ENCODE measurements around the gene ZNF732. TPM values are rescaled to one million over a fixed set of nuclear protein-coding genes. Genes with fewer than 3 reads are reported as not detected.

The ZNF732 gene
- not detected for total RNA-seq

DNA sequence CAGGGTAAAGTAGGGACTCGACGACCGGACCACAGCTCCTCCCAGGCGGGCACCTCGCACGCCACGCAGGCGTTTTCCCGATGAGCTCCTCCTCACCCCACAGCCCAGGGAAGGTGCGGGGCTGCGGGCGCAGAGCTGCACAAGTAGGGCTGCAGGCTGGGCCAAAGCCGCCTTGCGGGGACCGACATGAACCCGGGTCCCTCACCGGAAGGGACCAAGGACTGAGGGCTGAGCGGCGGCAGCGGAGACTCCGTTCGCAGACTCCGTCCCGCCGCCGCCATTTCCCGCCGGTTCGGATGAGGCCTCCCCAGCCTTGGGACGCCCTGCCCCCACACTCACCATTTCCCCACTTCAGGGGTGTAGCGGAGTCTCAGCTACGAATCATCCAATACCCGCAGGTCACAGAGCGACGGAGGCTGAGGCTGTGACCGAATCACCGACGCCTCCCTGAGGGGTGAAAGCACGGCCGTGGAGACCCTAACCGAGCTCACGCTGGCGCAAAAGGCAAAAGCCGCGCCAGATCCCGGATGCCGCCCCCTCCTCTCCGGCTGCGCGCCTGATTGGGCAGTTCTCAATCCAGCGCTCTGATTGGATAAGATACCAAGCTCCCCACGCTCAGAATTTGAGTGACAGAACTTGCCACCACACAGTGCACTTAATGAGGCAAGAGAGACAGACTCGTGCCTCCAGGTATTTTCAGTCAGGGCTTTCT is at the start of gene ZNF732:
Gene ZNF732 (minus strand): TSS at position 506 of the 712 bp plus-strand sequence. CDS start 164 bp downstream, at position 342.
- H3K27me3 Mint-ChIP-seq: no peaks in the 10 kb centered on the region
- no peak within 1 kb of the TSS for H3K4me3 Mint-ChIP-seq
- H3K4me1 Mint-ChIP-seq: peaks cover 8% of the 10 kb centered on the region

DNA sequence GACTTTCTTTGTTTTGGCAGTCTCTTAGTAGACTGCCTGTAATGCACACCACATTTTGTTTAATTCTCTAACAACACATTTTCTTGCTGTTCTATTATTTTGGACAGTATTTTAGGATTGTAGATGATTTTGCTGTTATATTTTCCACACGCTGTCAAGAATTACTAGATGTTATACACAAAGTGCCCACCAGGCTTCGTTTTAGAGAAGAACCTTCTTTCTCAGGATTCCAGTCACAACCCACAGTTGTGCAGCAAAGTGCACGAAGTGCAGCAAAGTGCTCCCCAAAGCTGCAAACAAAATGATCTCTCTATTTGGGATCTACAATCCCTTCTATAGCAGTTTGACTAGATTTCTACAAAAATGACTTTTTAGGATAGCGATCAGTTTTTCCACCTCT is 34.7 kb upstream of the ZNF732 start:
- H3K4me3 Mint-ChIP-seq: no peak overlapping the region
- peaks cover 84% of the 10 kb centered on the region for H3K36me3 Mint-ChIP-seq (ENCODE audit: low read depth)
- no peak overlapping the region for H3K27ac Mint-ChIP-seq
- ChIA-PET POLR2A (no interaction called here), CTCF (no interaction called here)
- H3K9me3 Mint-ChIP-seq: peaks cover 50% of the 10 kb centered on the region
- no peaks in the 10 kb centered on the region for H3K27me3 Mint-ChIP-seq
- peaks cover 34% of the 10 kb centered on the region for H3K4me1 Mint-ChIP-seq
- DNase-seq: no peak

More for the DNA sequence above, at the start of gene ZNF732:
- DNase-seq: no peak
- POLR2A ChIA-PET: no interaction called here
- CTCF ChIA-PET: no interaction called here
- H3K36me3 Mint-ChIP-seq (ENCODE audit: low read depth): peaks cover 4% of the 10 kb centered on the region
- H3K27ac Mint-ChIP-seq: no peak within 1 kb of the TSS
- H3K9me3 Mint-ChIP-seq: peaks cover 29% of the 10 kb centered on the region

DNA sequence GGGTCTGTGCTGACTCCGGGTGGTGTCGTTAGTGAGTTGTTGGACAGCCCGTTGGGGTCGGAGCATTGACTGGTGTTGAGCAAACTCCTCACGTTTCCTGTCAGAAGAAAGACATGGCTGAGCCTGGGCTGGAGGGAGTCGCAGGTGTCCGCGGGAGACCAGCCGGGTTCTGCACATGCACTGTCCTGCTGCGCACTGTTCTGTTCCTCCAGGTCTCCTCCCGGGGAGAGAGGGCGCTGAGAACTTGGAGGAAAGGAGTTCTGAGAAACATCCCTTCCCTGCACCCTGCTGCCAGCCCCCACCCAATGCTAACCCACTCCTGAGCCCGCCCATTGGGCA is 33.5 kb upstream of the ZNF732 start:
- H3K4me1 Mint-ChIP-seq: peaks cover 34% of the 10 kb centered on the region
- POLR2A ChIA-PET: interaction anchor here (2.1 to 3.8 kb wide), 5 partner anchors 135 to 335 kb away, joined by 10 to 27 read pairs (median 15); partner anchors contain the start of genes ATP5ME, MYL5, PIGG and ZNF718
- peak overlapping the region; percentile 93 for H3K27ac Mint-ChIP-seq
- H3K36me3 Mint-ChIP-seq (ENCODE audit: low read depth): peaks cover 78% of the 10 kb centered on the region
- no peaks in the 10 kb centered on the region for H3K27me3 Mint-ChIP-seq
- H3K4me3 Mint-ChIP-seq: peak overlapping the region; percentile 98
- CTCF ChIA-PET: no interaction called here
- DNase-seq: no peak
- peaks cover 50% of the 10 kb centered on the region for H3K9me3 Mint-ChIP-seq

DNA sequence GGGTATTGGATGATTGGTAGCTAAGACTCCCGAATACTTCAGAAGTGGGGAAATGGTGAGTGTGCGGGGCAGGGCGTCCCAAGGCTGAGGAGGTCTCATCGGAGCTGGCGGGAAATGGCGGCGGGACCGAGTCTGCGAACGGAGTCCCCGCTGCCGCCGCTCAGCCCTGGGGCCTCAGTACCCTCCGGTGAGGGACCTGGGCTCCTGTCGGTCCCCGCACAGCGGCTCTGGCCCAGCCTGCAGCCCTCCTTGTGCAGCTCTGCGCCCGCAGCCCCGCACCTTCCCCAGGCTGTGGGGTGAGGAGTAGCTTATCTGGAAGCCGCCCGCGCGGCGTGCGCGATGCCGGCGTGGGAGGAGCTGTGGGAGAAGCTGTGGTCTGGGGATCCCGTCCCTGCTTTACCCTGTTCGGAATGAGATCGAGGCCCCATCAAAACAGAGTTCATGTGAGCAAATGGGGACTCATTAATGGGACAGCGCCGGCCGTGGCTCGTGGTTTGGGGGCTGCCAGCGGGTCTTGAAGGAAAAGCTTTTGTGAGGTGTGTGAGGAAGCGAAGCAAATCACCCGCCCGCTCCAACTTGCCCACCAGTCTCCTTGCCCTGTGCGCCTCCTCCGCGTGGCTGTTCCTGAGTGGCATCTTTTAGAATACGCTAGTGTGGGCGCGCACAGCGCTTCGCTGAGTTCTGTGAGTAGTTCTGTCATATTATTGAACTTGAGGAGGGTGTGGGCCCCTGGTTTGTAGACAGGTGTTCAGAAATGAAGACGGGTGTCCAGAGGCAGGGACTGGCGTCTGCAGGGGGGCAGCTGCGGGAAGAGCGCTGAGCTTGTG is 32.9 kb upstream of the ZNF732 start:
- peaks cover 34% of the 10 kb centered on the region for H3K4me1 Mint-ChIP-seq
- no peak for DNase-seq
- ChIA-PET POLR2A (interaction anchor here (0.7 to 3.8 kb wide), 8 partner anchors 89 to 951 kb away, joined by 3 to 27 read pairs (median 12); partner anchors contain the start of genes ATP5ME, MYL5, PIGG and ZNF718), CTCF (interaction anchor here (1.2 kb wide), 1 partner anchor 33 kb away, joined by 4 read pairs; no protein-coding TSS in a partner anchor)
- peaks cover 47% of the 10 kb centered on the region for H3K9me3 Mint-ChIP-seq
- H3K27ac Mint-ChIP-seq: peak overlapping the region; percentile 93
- H3K36me3 Mint-ChIP-seq (ENCODE audit: low read depth): peaks cover 73% of the 10 kb centered on the region
- peak overlapping the region; percentile 98 for H3K4me3 Mint-ChIP-seq
- H3K27me3 Mint-ChIP-seq: no peaks in the 10 kb centered on the region

DNA sequence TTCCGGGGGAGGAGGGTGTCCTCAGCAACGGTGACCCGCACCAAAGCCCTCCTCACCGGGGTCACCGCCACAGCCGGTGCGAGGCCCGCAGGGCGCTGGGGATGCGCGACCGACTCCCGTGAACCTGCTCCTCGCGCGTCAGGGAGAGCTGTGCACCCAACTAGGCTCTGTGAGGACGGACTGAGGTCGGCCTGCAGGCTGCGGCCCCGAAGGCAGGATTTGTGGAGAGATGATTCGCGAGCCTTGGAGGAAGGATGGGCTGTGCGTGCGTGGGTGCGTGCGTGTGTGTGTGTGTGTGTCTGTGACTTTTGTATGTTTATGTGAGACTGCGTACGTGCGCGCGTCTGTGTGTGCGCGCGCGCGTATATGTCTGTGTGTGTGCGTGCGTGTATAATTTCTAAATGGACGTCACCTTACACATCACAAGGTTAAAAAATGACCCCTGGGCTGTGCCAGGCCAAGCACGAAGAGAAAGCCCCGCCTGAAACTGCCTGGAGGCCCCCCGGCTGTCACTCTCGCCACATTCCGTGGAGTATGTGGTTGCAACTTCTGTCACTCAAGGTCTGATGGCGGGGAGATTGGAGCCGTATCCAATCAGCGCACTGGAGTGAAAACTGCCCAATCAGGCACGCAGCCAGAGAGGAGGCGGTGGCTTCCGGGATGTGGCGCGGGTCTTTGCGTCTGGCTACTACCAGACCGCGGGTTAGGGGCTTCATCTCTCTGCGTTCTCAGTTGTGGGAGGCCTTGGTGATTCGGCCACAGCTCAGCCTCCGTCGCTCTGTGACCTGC is 32.1 kb upstream of the ZNF732 start, which contains the start of gene ZNF141:
Gene ZNF141 (plus strand): TSS at position 672 of the 789 bp plus-strand sequence. CDS start 170 bp downstream, outside the sequence.
- Mint-ChIP-seq H3K27me3 (no peaks in the 10 kb centered on the region), H3K27ac (peak within 1 kb of the TSS; percentile 93), H3K36me3 (ENCODE audit: low read depth) (peaks cover 65% of the 10 kb centered on the region), H3K4me3 (peak within 1 kb of the TSS; percentile 98), H3K4me1 (peaks cover 34% of the 10 kb centered on the region), H3K9me3 (peaks cover 42% of the 10 kb centered on the region)
- ChIA-PET POLR2A (interaction anchor here (0.7 to 3.8 kb wide), 8 partner anchors 89 to 952 kb away, joined by 3 to 27 read pairs (median 12); partner anchors contain the start of genes ATP5ME, MYL5, PIGG and ZNF718), CTCF (interaction anchor here (1.2 kb wide), 1 partner anchor 34 kb away, joined by 4 read pairs; no protein-coding TSS in a partner anchor)
- DNase-seq: peak; percentile 94

DNA sequence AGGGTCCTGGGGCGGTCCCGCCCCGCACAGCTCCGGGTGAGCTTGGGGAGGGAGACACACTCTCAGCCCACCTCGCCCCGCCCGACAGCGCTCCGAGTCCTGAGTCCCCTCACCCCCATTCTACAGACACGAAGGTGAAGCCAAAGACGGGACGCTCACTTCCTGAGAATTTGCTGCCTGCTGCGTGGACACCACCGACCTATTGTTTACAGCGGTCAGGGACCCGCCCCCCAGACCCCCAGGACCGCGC is 31.5 kb upstream of the ZNF732 start:
- Mint-ChIP-seq H3K4me3 (peak overlapping the region; percentile 98), H3K27ac (peak overlapping the region; percentile 93), H3K9me3 (peaks cover 38% of the 10 kb centered on the region), H3K36me3 (ENCODE audit: low read depth) (peaks cover 60% of the 10 kb centered on the region), H3K27me3 (no peaks in the 10 kb centered on the region), H3K4me1 (peaks cover 34% of the 10 kb centered on the region)
- DNase-seq: no peak
- ChIA-PET POLR2A (interaction anchor here (2.1 to 3.8 kb wide), 5 partner anchors 137 to 337 kb away, joined by 10 to 27 read pairs (median 15); partner anchors contain the start of genes ATP5ME, MYL5, PIGG and ZNF718), CTCF (no interaction called here)

DNA sequence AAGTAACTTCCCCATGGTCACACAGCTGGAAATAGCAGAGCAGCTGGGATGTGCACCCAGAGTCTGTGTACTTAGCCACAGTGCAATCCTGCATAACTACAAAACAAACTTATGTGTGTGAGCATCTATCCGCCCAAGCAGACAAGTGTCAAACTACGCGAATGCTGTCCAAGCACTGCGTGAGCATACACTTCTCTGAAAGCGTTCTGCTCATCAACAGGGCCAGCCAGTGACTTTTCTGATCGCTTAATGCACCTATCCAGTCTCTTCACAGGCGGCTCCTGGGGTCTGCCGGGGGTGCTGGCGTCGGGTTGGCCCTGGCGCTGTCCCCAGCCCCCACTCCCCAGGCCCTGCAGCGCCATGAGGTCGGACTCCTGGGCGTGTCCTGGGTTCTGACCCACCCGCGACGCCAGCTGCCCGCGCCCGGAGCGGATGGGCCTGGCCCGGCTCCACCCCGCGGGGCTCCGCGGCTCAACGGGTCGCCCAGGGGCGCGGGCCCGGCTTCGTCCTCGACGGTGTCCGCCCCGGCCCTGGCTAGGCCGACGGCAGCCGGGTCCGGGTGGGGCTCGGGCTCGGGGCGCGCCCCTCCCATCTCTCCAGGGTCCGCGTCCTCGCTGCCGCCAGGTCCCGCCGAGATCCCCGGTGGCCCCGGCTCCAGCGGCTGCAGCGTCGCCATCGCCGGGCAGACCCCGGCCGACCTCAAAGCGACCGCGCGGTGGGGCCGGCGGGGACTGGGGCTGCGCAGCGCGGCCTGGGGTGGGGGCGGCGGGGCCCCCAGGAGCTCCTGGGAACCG is 31.0 kb upstream of the ZNF732 start:
- ChIA-PET CTCF (no interaction called here), POLR2A (interaction anchor here (2.4 to 3.8 kb wide), 4 partner anchors 137 to 327 kb away, joined by 10 to 27 read pairs (median 20); partner anchors contain the start of genes PIGG, ZNF718 and ZNF721)
- peak overlapping the region; percentile 61 for H3K27ac Mint-ChIP-seq
- H3K36me3 Mint-ChIP-seq (ENCODE audit: low read depth): peaks cover 55% of the 10 kb centered on the region
- peaks cover 34% of the 10 kb centered on the region for H3K4me1 Mint-ChIP-seq
- H3K27me3 Mint-ChIP-seq: no peaks in the 10 kb centered on the region
- peak overlapping the region; percentile 65 for H3K4me3 Mint-ChIP-seq
- H3K9me3 Mint-ChIP-seq: peaks cover 33% of the 10 kb centered on the region
- no peak for DNase-seq

DNA sequence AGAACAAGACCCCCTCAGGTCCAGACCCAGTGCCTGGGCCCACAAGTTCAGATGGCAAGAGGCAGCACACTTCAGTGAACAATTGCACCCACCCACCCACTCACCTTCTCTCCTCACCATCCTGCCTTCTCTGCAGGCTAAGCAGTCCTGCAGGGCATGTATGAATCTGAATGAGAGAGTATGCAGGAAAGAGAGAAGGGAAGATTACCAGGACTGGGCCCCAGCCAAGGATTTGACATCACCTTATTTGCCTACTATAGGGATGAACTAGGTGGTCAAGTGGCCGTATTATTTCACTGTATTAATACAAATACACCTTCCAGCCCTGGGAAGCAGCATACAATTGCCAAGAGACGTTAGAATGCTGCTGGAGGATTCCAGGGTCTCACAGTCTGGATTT is 30.2 kb upstream of the ZNF732 start:
- Mint-ChIP-seq H3K27ac (peak overlapping the region; percentile 61), H3K27me3 (no peaks in the 10 kb centered on the region), H3K4me3 (peak overlapping the region; percentile 3), H3K9me3 (peaks cover 29% of the 10 kb centered on the region), H3K4me1 (peaks cover 33% of the 10 kb centered on the region), H3K36me3 (ENCODE audit: low read depth) (peaks cover 47% of the 10 kb centered on the region)
- DNase-seq: no peak
- ChIA-PET POLR2A (no interaction called here), CTCF (no interaction called here)

DNA sequence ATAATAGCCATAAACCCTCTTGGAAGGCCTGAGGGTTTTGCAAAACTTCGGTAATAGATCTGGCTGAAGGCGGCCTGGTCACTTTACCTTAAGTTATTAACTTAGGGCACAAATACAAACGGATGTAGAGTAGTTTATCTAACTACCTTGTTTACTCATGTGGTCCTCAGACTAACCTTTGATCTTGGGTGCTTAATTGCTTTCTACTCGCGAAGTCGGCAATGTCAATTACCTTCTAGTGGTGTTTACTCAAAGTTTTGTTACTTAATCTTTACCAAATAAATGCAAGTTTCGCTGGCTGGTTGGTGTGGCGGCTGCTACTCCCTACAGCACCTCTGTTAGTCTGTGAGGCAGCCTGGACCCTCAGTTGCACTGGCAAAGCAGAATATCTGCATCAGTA is 23.5 kb upstream of the ZNF732 start:
- DNase-seq: no peak
- Mint-ChIP-seq H3K27me3 (no peaks in the 10 kb centered on the region), H3K36me3 (ENCODE audit: low read depth) (no peaks in the 10 kb centered on the region), H3K27ac (no peak overlapping the region), H3K4me3 (no peak overlapping the region), H3K9me3 (peaks cover 20% of the 10 kb centered on the region), H3K4me1 (no peaks in the 10 kb centered on the region)
- POLR2A ChIA-PET: no interaction called here
- CTCF ChIA-PET: interaction anchor here (1.1 kb wide), 1 partner anchor 55 kb away, joined by 3 read pairs; no protein-coding TSS in a partner anchor

DNA sequence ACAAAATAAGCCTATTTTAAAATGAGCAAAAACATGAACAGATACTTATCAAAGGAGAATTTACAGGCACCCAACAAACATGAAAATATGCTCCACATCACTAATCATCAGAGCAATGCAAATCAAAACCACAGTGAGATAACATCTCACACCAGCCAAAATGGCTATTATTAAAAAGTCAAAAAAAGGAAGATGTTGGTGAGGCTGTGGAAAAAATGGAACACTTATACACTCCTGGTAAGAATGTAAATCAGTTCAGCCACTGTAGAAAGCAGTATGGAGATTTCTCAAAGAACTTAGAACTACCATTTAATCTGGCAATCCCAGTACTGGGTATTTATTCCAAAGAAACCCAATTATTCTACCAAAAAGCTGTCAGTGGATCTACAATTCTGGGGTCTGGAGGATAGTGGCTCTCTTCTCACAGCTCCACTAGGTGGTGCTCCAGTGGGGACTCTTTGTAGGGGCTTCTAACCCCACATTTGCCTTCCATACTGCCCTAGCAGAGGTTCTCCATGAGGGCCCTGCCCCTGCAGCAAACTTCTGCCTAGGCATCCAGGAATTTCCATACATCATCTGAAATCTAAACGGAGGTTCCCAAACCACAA is 9.1 kb upstream of the ZNF732 start:
- no peak overlapping the region for H3K27ac Mint-ChIP-seq
- POLR2A ChIA-PET: no interaction called here
- DNase-seq: no peak
- no peaks in the 10 kb centered on the region for H3K36me3 Mint-ChIP-seq (ENCODE audit: low read depth)
- no peaks in the 10 kb centered on the region for H3K27me3 Mint-ChIP-seq
- no peaks in the 10 kb centered on the region for H3K4me1 Mint-ChIP-seq
- peaks cover 37% of the 10 kb centered on the region for H3K9me3 Mint-ChIP-seq
- CTCF ChIA-PET: no interaction called here
- H3K4me3 Mint-ChIP-seq: no peak overlapping the region

DNA sequence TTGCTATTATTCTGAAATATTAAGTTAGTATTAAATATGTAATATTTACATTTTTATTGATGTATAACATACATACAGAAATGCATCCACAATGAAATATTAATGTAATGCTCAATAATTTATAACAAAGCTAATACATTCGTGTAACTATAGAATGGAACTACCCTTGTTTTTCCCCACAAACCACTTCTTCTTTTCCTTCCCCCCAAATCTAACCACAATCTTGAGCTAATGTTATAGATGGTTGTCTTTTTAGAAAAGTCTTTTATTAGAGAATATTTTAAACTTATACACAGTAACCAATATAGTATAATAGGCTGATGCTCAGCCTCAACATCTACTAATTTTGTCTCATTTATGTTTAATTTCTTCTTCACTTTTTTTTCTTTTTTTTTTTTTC is 4.5 kb upstream of the ZNF732 start:
- Mint-ChIP-seq H3K9me3 (peaks cover 19% of the 10 kb centered on the region), H3K27me3 (no peaks in the 10 kb centered on the region), H3K4me1 (peaks cover 8% of the 10 kb centered on the region), H3K4me3 (no peak overlapping the region), H3K27ac (no peak overlapping the region), H3K36me3 (ENCODE audit: low read depth) (no peaks in the 10 kb centered on the region)
- DNase-seq: no peak
- CTCF ChIA-PET: no interaction called here
- POLR2A ChIA-PET: no interaction called here

DNA sequence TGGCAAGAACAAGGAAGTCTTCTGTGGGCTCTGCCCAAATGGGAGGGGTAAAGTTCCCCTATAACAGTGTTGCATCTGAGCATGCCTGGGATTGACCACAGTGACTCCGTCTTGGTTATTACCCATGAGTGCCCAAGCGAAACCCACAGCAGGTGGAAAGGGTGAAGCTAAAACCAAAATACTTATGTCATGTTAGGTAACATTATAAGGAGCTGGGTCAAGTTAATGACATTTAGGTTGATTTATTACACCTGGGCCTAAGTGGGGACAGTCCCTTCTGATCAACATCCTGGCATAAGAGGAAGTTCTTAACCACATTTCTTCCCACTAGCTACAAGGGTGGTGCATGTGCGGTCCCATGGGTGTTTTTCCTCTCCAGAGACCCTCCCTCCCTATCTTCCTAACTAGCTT is 1.3 kb upstream of the ZNF732 start:
- peaks cover 32% of the 10 kb centered on the region for H3K9me3 Mint-ChIP-seq
- H3K4me3 Mint-ChIP-seq: no peak overlapping the region
- H3K27me3 Mint-ChIP-seq: no peaks in the 10 kb centered on the region
- no peak for DNase-seq
- ChIA-PET CTCF (no interaction called here), POLR2A (no interaction called here)
- H3K36me3 Mint-ChIP-seq (ENCODE audit: low read depth): peaks cover 4% of the 10 kb centered on the region
- H3K27ac Mint-ChIP-seq: no peak overlapping the region
- H3K4me1 Mint-ChIP-seq: peaks cover 8% of the 10 kb centered on the region
